Measurements from ENCODE around the gene GSDMA. TPM values are rescaled to one million over a fixed set of nuclear protein-coding genes. Genes with fewer than 3 reads are reported as not detected.
A peak's percentile ranks its signal among the peaks of the same experiment; 100 is the strongest.
"Not testable (repeated sequence)": the region's sequence is repeated elsewhere in the genome, so short reads cannot be mapped to it uniquely, and the experiment has no call there.

The GSDMA gene
- total RNA-seq, 2 donors from 2014 or later, result 0.24 to 1.1 TPM

DNA sequence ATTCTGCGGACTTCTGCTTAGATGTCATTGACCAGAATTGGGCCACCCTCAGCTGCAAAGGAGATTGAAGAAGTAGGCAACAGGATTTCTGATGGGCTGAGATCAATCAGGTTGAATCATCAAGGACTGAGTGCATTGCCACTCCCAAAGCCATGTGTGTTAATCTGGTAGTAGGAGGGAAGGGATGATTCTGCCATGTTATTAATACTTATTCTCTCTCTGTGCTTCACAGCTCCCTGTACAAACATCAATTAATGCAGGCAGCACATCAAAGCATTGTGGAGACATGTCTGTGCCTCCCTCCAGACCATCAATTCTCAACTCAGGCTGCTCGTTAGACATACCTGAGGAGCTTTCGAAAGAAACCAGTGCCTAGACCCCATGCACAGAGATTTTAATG is 23.7 kb upstream of the GSDMA start:
- Mint-ChIP-seq H3K4me1 (ENCODE audit: low read depth in 2 of 2) (peaks cover 8 to 10% of the 10 kb centered on the region in 2 donors), H3K9me3 (no peaks in the 10 kb centered on the region), H3K36me3 (no peaks in the 10 kb centered on the region), H3K27me3 (peaks cover 0 to 4% of the 10 kb centered on the region in 2 donors), H3K4me3 (no peak overlapping the region), H3K27ac (no peak overlapping the region)
- ATAC-seq, result no peak
- DNase-seq (ENCODE audit: low spot score), result no peak

DNA sequence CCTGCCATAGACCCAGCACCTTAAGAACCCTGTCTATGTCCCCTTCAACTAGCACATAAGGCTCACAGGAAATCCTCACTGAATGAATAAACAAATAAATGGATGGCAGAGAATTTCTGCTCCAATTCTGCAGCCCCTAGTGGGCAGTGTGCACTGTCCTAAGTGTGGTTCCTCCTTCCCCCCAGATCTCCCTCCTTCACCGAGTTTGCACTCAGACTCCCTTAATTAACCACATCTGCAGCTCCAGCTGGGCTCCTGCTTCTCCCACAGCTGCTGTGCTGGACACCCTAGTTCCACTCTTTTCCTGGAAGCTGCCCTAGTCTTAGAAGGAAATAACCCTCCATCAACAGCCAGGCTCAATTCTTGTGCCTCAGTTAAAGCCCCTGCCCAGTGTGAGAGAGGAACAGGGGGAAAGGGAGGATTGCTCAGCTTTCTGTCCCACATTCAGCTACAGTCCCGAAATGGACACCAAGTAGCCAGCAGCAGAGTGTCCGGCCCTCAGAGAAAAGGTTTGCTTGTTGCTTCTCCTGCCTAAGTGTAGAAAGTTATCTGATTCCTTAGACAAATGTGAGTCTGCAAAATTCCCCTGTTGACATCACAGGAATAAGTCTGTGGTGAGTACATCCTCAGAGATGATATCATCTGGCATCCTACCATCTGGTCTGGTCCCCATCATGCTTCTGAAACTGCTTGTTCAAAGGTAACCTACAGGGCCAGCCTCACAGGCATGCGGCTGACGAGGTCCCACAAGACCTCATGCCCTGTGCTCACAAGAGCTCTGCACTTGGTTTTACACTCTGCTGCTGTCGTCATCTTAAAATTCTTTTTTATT is 23.0 kb upstream of the GSDMA start:
- DNase-seq (ENCODE audit: low spot score), result no peak
- Mint-ChIP-seq H3K4me3 (peak overlapping the region; percentile 27), H3K9me3 (no peaks in the 10 kb centered on the region), H3K4me1 (ENCODE audit: low read depth in 2 of 2) (peaks cover 8 to 10% of the 10 kb centered on the region in 2 donors), H3K27me3 (peaks cover 0 to 4% of the 10 kb centered on the region in 2 donors), H3K36me3 (no peaks in the 10 kb centered on the region), H3K27ac (peak overlapping the region; percentile 54 to 63)
- peak; percentile 48 to 76 for ATAC-seq

DNA sequence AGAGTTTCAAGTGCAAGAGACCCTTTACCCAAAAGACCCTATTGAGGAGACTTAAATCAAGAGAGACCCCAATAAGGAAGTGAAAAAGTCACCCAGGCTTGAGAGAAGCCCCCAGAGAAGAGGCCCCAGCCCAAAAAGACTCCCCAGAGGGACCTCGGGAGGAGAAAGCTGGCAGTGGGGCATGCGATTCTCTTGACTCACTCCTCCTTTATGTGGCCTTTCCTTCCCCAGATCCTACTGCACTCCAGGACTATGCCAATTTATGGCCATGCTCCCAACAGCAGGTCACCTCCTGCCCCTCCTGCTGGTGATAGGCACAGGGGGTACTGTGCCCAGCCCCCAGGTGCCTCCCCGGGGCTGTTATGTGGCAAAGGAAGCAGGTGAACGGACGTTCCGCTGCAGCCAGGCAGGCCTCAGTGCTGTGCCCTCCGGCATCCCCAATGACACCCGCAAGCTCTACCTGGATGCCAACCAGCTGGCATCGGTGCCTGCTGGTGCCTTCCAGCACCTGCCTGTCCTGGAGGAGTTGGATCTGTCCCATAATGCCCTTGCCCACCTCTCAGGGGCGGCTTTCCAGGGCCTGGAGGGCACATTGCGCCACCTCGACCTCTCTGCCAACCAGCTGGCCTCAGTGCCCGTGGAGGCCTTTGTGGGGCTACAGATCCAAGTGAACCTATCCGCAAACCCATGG is 19.0 kb upstream of the GSDMA start:
- Mint-ChIP-seq H3K36me3 (no peaks in the 10 kb centered on the region), H3K9me3 (no peaks in the 10 kb centered on the region), H3K4me1 (ENCODE audit: low read depth in 2 of 2) (peaks cover 7 to 8% of the 10 kb centered on the region in 2 donors), H3K27ac (no peak overlapping the region), H3K27me3 (peaks cover 0 to 2% of the 10 kb centered on the region in 2 donors), H3K4me3 (no peak overlapping the region)
- no peak for DNase-seq (ENCODE audit: low spot score)
- ATAC-seq, result no peak

DNA sequence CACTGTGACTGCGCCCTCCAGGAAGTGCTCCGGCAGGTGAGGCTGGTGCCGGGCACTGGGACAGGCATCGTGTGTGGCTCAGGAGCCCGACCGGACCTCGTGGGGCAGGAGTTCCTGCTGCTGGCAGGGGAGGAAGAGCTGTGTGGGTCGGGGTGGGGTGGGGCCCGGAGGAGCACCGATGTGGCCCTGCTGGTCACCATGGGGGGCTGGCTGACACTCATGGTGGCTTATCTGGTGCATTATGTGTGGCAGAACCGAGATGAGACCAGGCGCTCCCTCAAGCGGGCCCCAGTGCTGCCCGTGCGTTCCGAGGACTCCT is 18.5 kb upstream of the GSDMA start:
- Mint-ChIP-seq H3K9me3 (no peaks in the 10 kb centered on the region), H3K4me1 (ENCODE audit: low read depth in 2 of 2) (peaks cover 6 to 7% of the 10 kb centered on the region in 2 donors), H3K27me3 (peaks cover 0 to 2% of the 10 kb centered on the region in 2 donors), H3K27ac (no peak overlapping the region), H3K4me3 (no peak overlapping the region), H3K36me3 (no peaks in the 10 kb centered on the region)
- DNase-seq (ENCODE audit: low spot score) (no peak), ATAC-seq (no peak)

DNA sequence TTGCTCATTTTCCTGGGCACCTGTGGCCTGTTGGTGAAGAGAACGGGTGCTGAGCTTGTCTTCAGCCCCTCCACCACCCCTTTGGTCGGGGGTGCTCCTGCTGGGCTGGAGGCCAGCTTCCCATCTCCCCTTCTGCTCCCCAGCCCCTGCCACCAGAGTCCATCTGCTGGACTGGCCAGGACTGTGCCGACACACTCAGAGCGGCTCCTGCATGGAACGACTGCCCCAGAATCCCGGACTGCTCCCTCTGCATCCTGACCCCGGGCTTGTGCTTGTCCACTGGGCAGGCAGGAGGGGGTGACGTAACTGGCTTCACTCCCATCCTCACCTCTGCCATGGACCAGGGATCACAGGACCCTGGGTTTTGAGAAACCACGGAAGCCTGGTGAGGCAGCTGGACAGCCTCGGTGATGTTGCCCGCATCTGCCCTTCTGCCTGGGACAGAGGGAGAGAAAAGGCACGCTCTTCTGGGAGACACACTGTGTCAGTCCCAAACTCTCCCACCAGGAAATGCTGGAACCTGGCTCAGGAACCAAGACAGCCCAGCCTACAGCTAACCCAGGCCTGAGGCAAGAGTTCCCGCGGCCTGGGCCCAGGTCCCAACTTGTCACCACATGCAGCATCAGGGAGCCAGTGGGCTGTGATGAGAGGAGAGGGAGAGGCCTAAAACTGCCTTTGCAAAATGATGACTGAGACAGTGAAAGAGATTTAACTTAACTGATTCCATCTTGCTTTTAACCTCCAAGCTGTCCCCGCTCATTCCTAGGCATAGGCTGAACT is 16.1 kb upstream of the GSDMA start:
- no peak overlapping the region for H3K27ac Mint-ChIP-seq
- H3K27me3 Mint-ChIP-seq, result peaks cover 0 to 2% of the 10 kb centered on the region in 2 donors
- DNase-seq (ENCODE audit: low spot score), result no peak

DNA sequence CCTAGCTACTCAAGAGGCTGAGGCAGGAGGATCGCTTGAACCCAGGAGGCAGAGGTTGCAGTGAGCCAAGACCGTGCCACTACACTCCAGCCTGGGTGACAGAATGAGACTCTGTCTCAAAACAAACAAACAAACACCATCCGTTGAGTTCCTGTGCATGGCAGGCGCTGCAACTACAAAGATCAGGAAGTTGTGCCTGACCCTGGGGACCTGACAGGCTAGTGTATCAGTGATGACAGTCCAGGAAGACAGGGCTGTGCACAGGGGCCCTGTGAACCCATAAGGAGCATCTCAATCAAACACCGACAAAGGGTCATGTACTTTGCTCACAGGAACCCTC is 14.3 kb upstream of the GSDMA start:
- not testable (repeated sequence) for DNase-seq (ENCODE audit: low spot score); H3K4me3 Mint-ChIP-seq; H3K27me3 Mint-ChIP-seq; H3K9me3 Mint-ChIP-seq; H3K36me3 Mint-ChIP-seq; ATAC-seq
- H3K27ac Mint-ChIP-seq, result peak overlapping the region in 1 of 2 donors; percentile 19
- peaks cover 4 to 11% of the 10 kb centered on the region in 2 donors for H3K4me1 Mint-ChIP-seq (ENCODE audit: low read depth in 2 of 2)

More for the DNA sequence above, 16.1 kb upstream of the GSDMA start:
- Mint-ChIP-seq H3K36me3 (no peaks in the 10 kb centered on the region), H3K4me1 (ENCODE audit: low read depth in 2 of 2) (peaks cover 0 to 3% of the 10 kb centered on the region in 2 donors), H3K9me3 (no peaks in the 10 kb centered on the region), H3K4me3 (no peak overlapping the region)
- no peak for ATAC-seq

DNA sequence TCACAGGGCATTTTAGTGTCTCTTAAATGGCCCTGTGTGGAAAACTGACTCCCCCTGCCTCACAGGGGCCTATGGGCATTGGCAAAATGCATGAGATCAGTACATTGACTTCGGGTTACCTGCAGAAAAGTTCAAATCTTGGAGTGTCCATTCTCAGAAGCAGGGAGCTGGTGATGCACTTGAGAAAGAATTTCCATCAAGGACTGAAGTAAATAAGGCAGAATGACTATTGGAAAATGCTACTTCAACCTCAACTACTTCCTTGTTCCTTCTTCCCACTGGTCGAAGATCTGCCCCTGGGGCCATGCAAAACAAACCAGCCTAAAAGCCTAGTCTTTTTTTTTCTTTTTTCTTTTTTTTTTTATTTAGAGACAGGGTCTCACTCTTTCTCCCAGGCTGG is 13.8 kb upstream of the GSDMA start:
- Mint-ChIP-seq H3K27me3 (no peaks in the 10 kb centered on the region), H3K27ac (no peak overlapping the region), H3K4me1 (ENCODE audit: low read depth in 2 of 2) (peaks cover 7 to 13% of the 10 kb centered on the region in 2 donors), H3K9me3 (no peaks in the 10 kb centered on the region), H3K4me3 (no peak overlapping the region), H3K36me3 (no peaks in the 10 kb centered on the region)
- DNase-seq (ENCODE audit: low spot score) (no peak), ATAC-seq (no peak)

DNA sequence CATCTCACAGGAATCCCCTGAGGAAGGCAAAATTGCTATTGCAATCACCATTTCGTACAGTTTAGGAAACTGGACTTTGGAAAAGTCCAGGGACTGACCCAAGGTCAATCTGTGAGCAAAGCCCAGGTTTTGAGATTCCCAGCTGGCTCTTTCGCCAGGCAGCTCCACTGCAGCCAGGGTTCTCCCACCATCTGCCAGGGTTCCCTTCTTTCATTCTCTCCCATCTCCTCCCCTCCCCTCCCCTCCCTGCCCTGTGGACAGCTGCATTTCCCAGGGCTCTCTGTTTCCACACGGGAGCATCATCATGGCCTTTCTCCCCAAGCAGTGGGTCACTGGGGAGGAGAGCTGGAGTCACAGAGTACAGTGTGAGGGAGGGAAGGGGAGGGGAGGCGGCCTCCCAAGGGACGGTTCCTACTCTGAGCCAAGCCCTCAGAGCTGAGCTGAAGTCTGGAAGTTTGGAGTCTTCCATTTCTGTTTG is 11.9 kb upstream of the GSDMA start:
- ATAC-seq (no peak), DNase-seq (ENCODE audit: low spot score) (no peak)
- no peak overlapping the region for H3K4me3 Mint-ChIP-seq
- peaks cover 7 to 13% of the 10 kb centered on the region in 2 donors for H3K4me1 Mint-ChIP-seq (ENCODE audit: low read depth in 2 of 2)
- no peaks in the 10 kb centered on the region for H3K9me3 Mint-ChIP-seq
- no peaks in the 10 kb centered on the region for H3K27me3 Mint-ChIP-seq
- H3K36me3 Mint-ChIP-seq, result no peaks in the 10 kb centered on the region
- H3K27ac Mint-ChIP-seq, result no peak overlapping the region

DNA sequence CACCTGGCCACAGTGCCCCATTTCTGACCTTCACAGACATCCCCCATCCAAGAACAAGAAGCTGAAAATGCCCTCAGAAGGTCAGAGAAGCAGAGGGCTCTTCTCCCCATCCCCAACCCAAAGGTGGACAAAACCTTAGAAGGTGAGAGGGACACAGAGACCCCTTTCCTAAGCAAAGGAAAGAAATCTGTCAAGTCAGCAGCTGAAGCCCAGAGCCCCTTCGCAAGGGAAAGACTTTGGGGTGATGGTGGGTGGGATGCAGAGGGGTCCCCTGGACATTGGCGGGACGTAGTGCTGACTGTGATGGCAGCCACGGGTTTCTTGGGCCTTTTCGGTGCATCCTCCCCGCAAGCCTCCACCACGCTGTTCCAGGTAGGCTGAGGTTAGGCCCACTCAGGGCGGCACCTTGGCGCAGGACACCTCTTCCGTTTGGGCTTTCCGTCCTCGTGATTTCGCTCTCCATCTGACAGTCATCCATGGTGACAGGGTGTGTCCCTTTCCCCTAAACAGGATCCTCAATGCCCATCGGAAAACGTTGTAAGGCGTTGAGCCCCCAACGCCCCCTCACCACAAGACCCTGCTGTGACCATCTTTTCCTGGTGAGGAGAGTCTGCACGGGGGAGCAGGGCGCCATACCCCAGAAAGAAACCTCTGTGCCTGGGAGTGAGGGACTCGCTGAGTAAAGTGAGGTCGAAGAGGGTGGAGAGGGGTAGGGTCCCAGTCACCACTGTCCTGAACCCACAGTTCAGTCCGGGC is 10.7 kb upstream of the GSDMA start:
- Mint-ChIP-seq H3K4me1 (ENCODE audit: low read depth in 2 of 2) (peaks cover 7 to 13% of the 10 kb centered on the region in 2 donors), H3K36me3 (no peaks in the 10 kb centered on the region), H3K9me3 (no peaks in the 10 kb centered on the region), H3K27ac (no peak overlapping the region), H3K4me3 (peak overlapping the region; percentile 32), H3K27me3 (no peaks in the 10 kb centered on the region)
- ATAC-seq (no peak), DNase-seq (ENCODE audit: low spot score) (no peak)

DNA sequence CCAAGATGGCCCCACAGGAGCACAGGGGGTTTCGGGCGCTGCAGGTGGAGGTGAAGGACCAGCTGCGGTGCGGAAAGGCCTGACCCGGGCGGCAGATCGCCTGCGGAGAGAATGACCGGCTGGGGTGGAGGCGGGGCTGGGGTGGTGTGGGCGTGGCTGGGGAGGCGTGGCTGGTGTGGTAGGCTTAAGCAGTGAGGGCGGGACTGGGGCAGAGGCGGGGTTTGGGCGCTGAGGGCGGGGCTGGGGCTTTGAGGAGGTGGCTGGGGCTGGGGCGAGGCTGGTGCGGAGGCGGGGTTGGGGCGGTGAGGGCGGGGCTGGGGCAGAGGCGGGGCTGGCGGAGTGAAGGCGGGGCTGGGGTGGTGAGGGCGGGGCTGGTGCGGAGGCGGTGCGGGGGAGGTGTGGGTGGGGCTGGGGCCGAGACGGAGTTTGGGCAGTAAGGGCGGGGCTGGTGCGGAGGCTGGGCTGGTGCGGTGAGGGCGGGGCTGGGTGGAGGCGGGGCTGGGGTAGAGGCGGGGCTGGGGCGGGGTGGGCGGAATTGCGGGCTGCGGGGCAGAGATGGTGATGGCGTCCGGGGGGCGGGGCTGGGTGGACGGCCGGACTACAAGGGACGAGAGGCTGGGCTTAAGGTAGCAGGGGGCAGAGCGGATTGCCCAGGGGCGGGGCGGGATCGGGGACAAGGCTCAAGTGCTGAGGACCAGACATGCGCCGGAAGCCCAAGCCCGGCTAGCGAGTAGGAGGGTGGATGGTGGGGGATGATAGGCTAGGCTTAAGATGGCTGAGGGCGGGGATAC is 9.9 kb upstream of the GSDMA start:
- no peaks in the 10 kb centered on the region for H3K27me3 Mint-ChIP-seq
- peak overlapping the region; percentile 57 to 59 for H3K27ac Mint-ChIP-seq
- DNase-seq (ENCODE audit: low spot score) (peak; percentile 96), ATAC-seq (peak; percentile 91 to 93)
- H3K9me3 Mint-ChIP-seq, result no peaks in the 10 kb centered on the region
- H3K36me3 Mint-ChIP-seq, result no peaks in the 10 kb centered on the region
- peaks cover 7 to 13% of the 10 kb centered on the region in 2 donors for H3K4me1 Mint-ChIP-seq (ENCODE audit: low read depth in 2 of 2)
- peak overlapping the region; percentile 79 for H3K4me3 Mint-ChIP-seq

DNA sequence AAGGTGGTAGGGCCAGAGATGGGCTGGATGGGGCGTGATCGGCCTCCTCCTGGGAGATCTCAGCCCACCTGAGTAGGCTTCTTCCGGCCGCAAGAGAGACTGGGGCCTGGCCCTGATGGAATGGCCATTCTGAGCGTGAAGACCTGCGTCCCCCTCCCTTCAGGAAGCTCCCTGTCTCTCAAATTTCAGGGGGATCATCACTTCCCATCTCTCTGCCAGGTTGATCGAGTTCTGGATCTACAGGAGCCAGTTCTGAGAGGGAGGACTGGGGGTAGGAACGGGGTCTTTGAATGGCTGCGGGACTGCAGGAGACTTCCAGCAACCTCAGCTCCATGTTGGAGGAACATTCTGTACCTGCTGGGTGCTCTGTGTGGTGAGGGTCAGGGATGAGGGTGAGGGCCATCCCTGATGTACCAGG is 9.3 kb upstream of the GSDMA start:
- no peaks in the 10 kb centered on the region for H3K27me3 Mint-ChIP-seq
- no peaks in the 10 kb centered on the region for H3K36me3 Mint-ChIP-seq
- H3K9me3 Mint-ChIP-seq, result no peaks in the 10 kb centered on the region
- ATAC-seq (no peak), DNase-seq (ENCODE audit: low spot score) (no peak)
- peaks cover 7 to 13% of the 10 kb centered on the region in 2 donors for H3K4me1 Mint-ChIP-seq (ENCODE audit: low read depth in 2 of 2)
- H3K4me3 Mint-ChIP-seq, result peak overlapping the region; percentile 79
- H3K27ac Mint-ChIP-seq, result peak overlapping the region; percentile 57 to 59

DNA sequence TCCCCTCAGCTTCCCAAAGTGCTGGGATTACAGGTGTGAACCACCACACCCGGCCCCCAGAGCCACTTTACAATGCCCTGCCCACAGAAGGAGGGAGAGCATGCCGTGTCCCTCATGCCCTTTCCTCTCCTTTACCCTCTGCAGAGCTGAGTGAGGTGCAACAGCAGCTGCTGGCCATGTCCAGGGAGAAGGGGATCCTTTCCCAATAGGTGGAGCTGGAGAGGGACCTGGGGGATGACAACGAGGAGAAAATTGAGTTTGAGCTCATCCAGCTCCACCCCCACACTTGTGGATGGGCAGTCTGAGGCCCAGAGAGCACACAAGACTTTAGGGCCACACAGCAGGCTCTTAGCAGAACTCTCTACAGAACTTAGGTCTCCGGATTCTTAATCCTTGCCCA is 7.9 kb upstream of the GSDMA start:
- H3K36me3 Mint-ChIP-seq, result no peaks in the 10 kb centered on the region
- ATAC-seq, result no peak

More for the DNA sequence above, 7.9 kb upstream of the GSDMA start:
- H3K4me1 Mint-ChIP-seq (ENCODE audit: low read depth in 2 of 2), result peaks cover 14 to 19% of the 10 kb centered on the region in 2 donors
- H3K9me3 Mint-ChIP-seq, result no peaks in the 10 kb centered on the region
- DNase-seq (ENCODE audit: low spot score), result no peak
- no peak overlapping the region for H3K27ac Mint-ChIP-seq
- no peak overlapping the region for H3K4me3 Mint-ChIP-seq
- no peaks in the 10 kb centered on the region for H3K27me3 Mint-ChIP-seq

All from natural killer cell treated with Interleukin-12 subunit alpha and Interleukin-12 subunit beta and Interleukin-15 and Interleukin-18, amount 100 ng/mL, for 72 hours (primary cell).